ENCODE results near the gene LRRC49. TPM values are rescaled to one million over a fixed set of nuclear protein-coding genes. Genes with fewer than 3 reads are reported as not detected.
A peak's percentile ranks its signal among the peaks of the same experiment; 100 is the strongest.
"Not testable (repeated sequence)": the region's sequence is repeated elsewhere in the genome, so short reads cannot be mapped to it uniquely, and the experiment has no call there.

LRRC49 gene
- total and polyA plus RNA-seq, 2 donors: 3.2 to 5.7 TPM

GRCh38 chr15:70866982-70867641, 25.5 kb upstream of the LRRC49 start:
- no peaks in the 10 kb centered on the region for H3K4me1 ChIP-seq (ENCODE audit: control insufficient read depth in 2 of 2, insufficient read depth in 2 of 2, low read length in 2 of 2)
- no peaks in the 10 kb centered on the region for H3K9me3 ChIP-seq (ENCODE audit: control insufficient read depth in 2 of 2, insufficient read depth in 1 of 2, low read length in 1 of 2)
- H3K27me3 ChIP-seq (ENCODE audit: control insufficient read depth in 2 of 2, insufficient read depth in 1 of 2, low read length in 1 of 2): no peaks in the 10 kb centered on the region
- H3K4me3 ChIP-seq (ENCODE audit: low read length in 2 of 2): no peak overlapping the region
- 94% methylated on average over 5 of the region's 5 CpGs for WGBS
- H3K36me3 ChIP-seq (ENCODE audit: control insufficient read depth in 2 of 2, insufficient read depth in 2 of 2, low read length in 1 of 2): no peaks in the 10 kb centered on the region
- no peak for DNase-seq (ENCODE audit: low read depth in 6 of 9, low spot score in 9 of 9)
- H3K27ac ChIP-seq (ENCODE audit: low read depth in 1 of 2, low read length in 1 of 2): no peak overlapping the region

- peak in 1 of 9 donors; percentile 9 for DNase-seq (ENCODE audit: low read depth in 6 of 9, low spot score in 9 of 9)
- peak overlapping the region in 1 of 2 donors; percentile 65 for H3K27ac ChIP-seq (ENCODE audit: low read depth in 1 of 2, low read length in 1 of 2)
- WGBS: 94% methylated on average over 6 of the region's 6 CpGs
Measured at GRCh38 chr15:70867911-70868467, 24.6 kb upstream of the LRRC49 start.

GRCh38 chr15:70869346-70869745, 23.3 kb upstream of the LRRC49 start:
- no peaks in the 10 kb centered on the region for H3K4me1 ChIP-seq (ENCODE audit: control insufficient read depth in 2 of 2, insufficient read depth in 2 of 2, low read length in 2 of 2)
- H3K9me3 ChIP-seq (ENCODE audit: control insufficient read depth in 2 of 2, insufficient read depth in 1 of 2, low read length in 1 of 2): no peaks in the 10 kb centered on the region
- H3K4me3 ChIP-seq (ENCODE audit: low read length in 2 of 2): no peak overlapping the region
- no peaks in the 10 kb centered on the region for H3K27me3 ChIP-seq (ENCODE audit: control insufficient read depth in 2 of 2, insufficient read depth in 1 of 2, low read length in 1 of 2)
- WGBS: 97% methylated on average over 3 of the region's 3 CpGs
- H3K27ac ChIP-seq (ENCODE audit: low read depth in 1 of 2, low read length in 1 of 2): no peak overlapping the region
- no peak for DNase-seq (ENCODE audit: low read depth in 6 of 9, low spot score in 9 of 9)
- no peaks in the 10 kb centered on the region for H3K36me3 ChIP-seq (ENCODE audit: control insufficient read depth in 2 of 2, insufficient read depth in 2 of 2, low read length in 1 of 2)

More at GRCh38 chr15:70867911-70868467, 24.6 kb upstream of the LRRC49 start:
- H3K4me3 ChIP-seq (ENCODE audit: low read length in 2 of 2): no peak overlapping the region
- H3K36me3 ChIP-seq (ENCODE audit: control insufficient read depth in 2 of 2, insufficient read depth in 2 of 2, low read length in 1 of 2): no peaks in the 10 kb centered on the region
- no peaks in the 10 kb centered on the region for H3K9me3 ChIP-seq (ENCODE audit: control insufficient read depth in 2 of 2, insufficient read depth in 1 of 2, low read length in 1 of 2)
- H3K27me3 ChIP-seq (ENCODE audit: control insufficient read depth in 2 of 2, insufficient read depth in 1 of 2, low read length in 1 of 2): no peaks in the 10 kb centered on the region
- H3K4me1 ChIP-seq (ENCODE audit: control insufficient read depth in 2 of 2, insufficient read depth in 2 of 2, low read length in 2 of 2): no peaks in the 10 kb centered on the region

- Histone ChIP-seq H3K27ac (ENCODE audit: low read depth in 1 of 2, low read length in 1 of 2) (no peak overlapping the region), H3K27me3 (ENCODE audit: control insufficient read depth in 2 of 2, insufficient read depth in 1 of 2, low read length in 1 of 2) (no peaks in the 10 kb centered on the region), H3K4me3 (ENCODE audit: low read length in 2 of 2) (no peak overlapping the region), H3K4me1 (ENCODE audit: control insufficient read depth in 2 of 2, insufficient read depth in 2 of 2, low read length in 2 of 2) (no peaks in the 10 kb centered on the region), H3K9me3 (ENCODE audit: control insufficient read depth in 2 of 2, insufficient read depth in 1 of 2, low read length in 1 of 2) (no peaks in the 10 kb centered on the region), H3K36me3 (ENCODE audit: control insufficient read depth in 2 of 2, insufficient read depth in 2 of 2, low read length in 1 of 2) (no peaks in the 10 kb centered on the region)
- no peak for DNase-seq (ENCODE audit: low read depth in 6 of 9, low spot score in 9 of 9)
Measured at GRCh38 chr15:70870051-70870450, 22.6 kb upstream of the LRRC49 start.

GRCh38 chr15:70871490-70871889, 21.1 kb upstream of the LRRC49 start:
- H3K27ac ChIP-seq (ENCODE audit: low read depth in 1 of 2, low read length in 1 of 2): not testable (repeated sequence)

GRCh38 chr15:70873232-70874054, 19.2 kb upstream of the LRRC49 start:
- Histone ChIP-seq H3K4me3 (ENCODE audit: low read length in 2 of 2) (no peak overlapping the region), H3K36me3 (ENCODE audit: control insufficient read depth in 2 of 2, insufficient read depth in 2 of 2, low read length in 1 of 2) (no peaks in the 10 kb centered on the region), H3K4me1 (ENCODE audit: control insufficient read depth in 2 of 2, insufficient read depth in 2 of 2, low read length in 2 of 2) (no peaks in the 10 kb centered on the region), H3K27ac (ENCODE audit: low read depth in 1 of 2, low read length in 1 of 2) (no peak overlapping the region), H3K27me3 (ENCODE audit: control insufficient read depth in 2 of 2, insufficient read depth in 1 of 2, low read length in 1 of 2) (no peaks in the 10 kb centered on the region), H3K9me3 (ENCODE audit: control insufficient read depth in 2 of 2, insufficient read depth in 1 of 2, low read length in 1 of 2) (no peaks in the 10 kb centered on the region)
- no peak for DNase-seq (ENCODE audit: low read depth in 6 of 9, low spot score in 9 of 9)
- WGBS: 95% methylated on average over 2 of the region's 2 CpGs

More at GRCh38 chr15:70871490-70871889, 21.1 kb upstream of the LRRC49 start:
- WGBS: 96% methylated on average over 34 of the region's 34 CpGs
- H3K9me3 ChIP-seq (ENCODE audit: control insufficient read depth in 2 of 2, insufficient read depth in 1 of 2, low read length in 1 of 2); H3K4me1 ChIP-seq (ENCODE audit: control insufficient read depth in 2 of 2, insufficient read depth in 2 of 2, low read length in 2 of 2); H3K36me3 ChIP-seq (ENCODE audit: control insufficient read depth in 2 of 2, insufficient read depth in 2 of 2, low read length in 1 of 2); DNase-seq (ENCODE audit: low read depth in 6 of 9, low spot score in 9 of 9); H3K4me3 ChIP-seq (ENCODE audit: low read length in 2 of 2); H3K27me3 ChIP-seq (ENCODE audit: control insufficient read depth in 2 of 2, insufficient read depth in 1 of 2, low read length in 1 of 2): not testable (repeated sequence)

GRCh38 chr15:70875001-70875782, 17.4 kb upstream of the LRRC49 start:
- Histone ChIP-seq H3K4me1 (ENCODE audit: control insufficient read depth in 2 of 2, insufficient read depth in 2 of 2, low read length in 2 of 2) (no peaks in the 10 kb centered on the region), H3K27ac (ENCODE audit: low read depth in 1 of 2, low read length in 1 of 2) (no peak overlapping the region), H3K36me3 (ENCODE audit: control insufficient read depth in 2 of 2, insufficient read depth in 2 of 2, low read length in 1 of 2) (no peaks in the 10 kb centered on the region), H3K4me3 (ENCODE audit: low read length in 2 of 2) (no peak overlapping the region), H3K27me3 (ENCODE audit: control insufficient read depth in 2 of 2, insufficient read depth in 1 of 2, low read length in 1 of 2) (no peaks in the 10 kb centered on the region), H3K9me3 (ENCODE audit: control insufficient read depth in 2 of 2, insufficient read depth in 1 of 2, low read length in 1 of 2) (no peaks in the 10 kb centered on the region)
- WGBS: 85% methylated on average over 7 of the region's 7 CpGs
- no peak for DNase-seq (ENCODE audit: low read depth in 6 of 9, low spot score in 9 of 9)

- WGBS: 79% methylated on average over 3 of the region's 3 CpGs
- DNase-seq (ENCODE audit: low read depth in 6 of 9, low spot score in 9 of 9): no peak
Measured at GRCh38 chr15:70876011-70876410, 16.6 kb upstream of the LRRC49 start.

More at GRCh38 chr15:70876011-70876410, 16.6 kb upstream of the LRRC49 start:
- Histone ChIP-seq H3K4me1 (ENCODE audit: control insufficient read depth in 2 of 2, insufficient read depth in 2 of 2, low read length in 2 of 2) (no peaks in the 10 kb centered on the region), H3K27me3 (ENCODE audit: control insufficient read depth in 2 of 2, insufficient read depth in 1 of 2, low read length in 1 of 2) (no peaks in the 10 kb centered on the region), H3K4me3 (ENCODE audit: low read length in 2 of 2) (no peak overlapping the region), H3K9me3 (ENCODE audit: control insufficient read depth in 2 of 2, insufficient read depth in 1 of 2, low read length in 1 of 2) (no peaks in the 10 kb centered on the region), H3K36me3 (ENCODE audit: control insufficient read depth in 2 of 2, insufficient read depth in 2 of 2, low read length in 1 of 2) (no peaks in the 10 kb centered on the region), H3K27ac (ENCODE audit: low read depth in 1 of 2, low read length in 1 of 2) (no peak overlapping the region)
